GM15510 (cell line): Measurements from ENCODE around the gene SPTBN4.

Experiments
- POLR2A ChIP-seq: IDR thresholded peaks from 3 replicates; pipeline ENCODE4 v1.6.1; 2011; ENCODE audit warnings: borderline replicate concordance; ENCODE audit not compliant: insufficient read length; ENCODE audit errors: extremely low read depth

SPTBN4 gene

GRCh38 chr19:40529093-40529954 is 62.5 kb downstream of the SPTBN4 start:
- TF ChIP-seq POLR2A, result no peak

GRCh38 chr19:40530091-40530901 is 63.5 kb downstream of the SPTBN4 start:
- no peak for TF ChIP-seq POLR2A

- no peak for TF ChIP-seq POLR2A
Measured at GRCh38 chr19:40533508-40533907, 66.7 kb downstream of the SPTBN4 start.

- TF ChIP-seq POLR2A, result no peak
Measured at GRCh38 chr19:40534148-40534547, 67.3 kb downstream of the SPTBN4 start.

- TF ChIP-seq POLR2A, result no peak
Measured at GRCh38 chr19:40539070-40539469, 72.3 kb downstream of the SPTBN4 start.

GRCh38 chr19:40542202-40542859 is 75.5 kb downstream of the SPTBN4 start:
- TF ChIP-seq POLR2A, result no peak

- TF ChIP-seq POLR2A, result no peak
Measured at GRCh38 chr19:40543029-40543597, 76.3 kb downstream of the SPTBN4 start.

- no peak for TF ChIP-seq POLR2A
Measured at GRCh38 chr19:40547836-40548235, 81.0 kb downstream of the SPTBN4 start.

GRCh38 chr19:40549007-40549708 is 82.4 kb downstream of the SPTBN4 start:
- no peak for TF ChIP-seq POLR2A

- TF ChIP-seq POLR2A, result no peak
Measured at GRCh38 chr19:40550951-40551350, 84.2 kb downstream of the SPTBN4 start.

GRCh38 chr19:40552848-40553247 is 86.0 kb downstream of the SPTBN4 start:
- TF ChIP-seq POLR2A, result no peak

GRCh38 chr19:40553885-40554857 is 87.4 kb downstream of the SPTBN4 start:
- no peak for TF ChIP-seq POLR2A
